ENCODE data around the gene SLCO3A1.

DNA sequence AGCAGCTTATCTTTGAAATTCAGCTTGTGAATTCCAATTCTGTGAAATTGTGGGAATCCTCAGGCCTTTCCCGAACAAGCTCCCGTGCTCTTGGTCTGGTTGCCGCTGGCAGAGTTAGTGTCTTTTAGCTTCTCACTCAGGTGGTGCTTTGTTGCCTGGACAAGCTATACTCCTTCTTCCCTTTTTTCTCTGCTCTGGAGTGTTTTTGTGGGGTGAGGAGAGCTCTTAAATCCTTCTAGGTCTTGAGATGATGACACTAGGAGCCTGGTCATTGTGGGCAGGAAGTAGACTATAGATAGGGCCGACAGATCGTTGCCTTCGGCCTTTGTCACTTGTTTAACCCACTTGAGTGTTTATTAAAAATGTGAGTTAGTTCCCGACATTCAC, 93.8 kb downstream of the SLCO3A1 start:
- no peak for TF ChIP-seq EZH2phosphoT487 (IDR thresholded peaks at IDR 0.05; ENCODE audit: borderline replicate concordance)
- TF ChIP-seq, protein P1, sequence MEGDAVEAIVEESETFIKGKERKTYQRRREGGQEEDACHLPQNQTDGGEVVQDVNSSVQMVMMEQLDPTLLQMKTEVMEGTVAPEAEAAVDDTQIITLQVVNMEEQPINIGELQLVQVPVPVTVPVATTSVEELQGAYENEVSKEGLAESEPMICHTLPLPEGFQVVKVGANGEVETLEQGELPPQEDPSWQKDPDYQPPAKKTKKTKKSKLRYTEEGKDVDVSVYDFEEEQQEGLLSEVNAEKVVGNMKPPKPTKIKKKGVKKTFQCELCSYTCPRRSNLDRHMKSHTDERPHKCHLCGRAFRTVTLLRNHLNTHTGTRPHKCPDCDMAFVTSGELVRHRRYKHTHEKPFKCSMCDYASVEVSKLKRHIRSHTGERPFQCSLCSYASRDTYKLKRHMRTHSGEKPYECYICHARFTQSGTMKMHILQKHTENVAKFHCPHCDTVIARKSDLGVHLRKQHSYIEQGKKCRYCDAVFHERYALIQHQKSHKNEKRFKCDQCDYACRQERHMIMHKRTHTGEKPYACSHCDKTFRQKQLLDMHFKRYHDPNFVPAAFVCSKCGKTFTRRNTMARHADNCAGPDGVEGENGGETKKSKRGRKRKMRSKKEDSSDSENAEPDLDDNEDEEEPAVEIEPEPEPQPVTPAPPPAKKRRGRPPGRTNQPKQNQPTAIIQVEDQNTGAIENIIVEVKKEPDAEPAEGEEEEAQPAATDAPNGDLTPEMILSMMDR (conservative IDR thresholded peaks at IDR 0.05; ENCODE audit: low read length): no peak

All from Loucy (cell line).